HG02981 (cell line): ENCODE results near the gene C1QTNF7.

Experiments used
- ATAC-seq: cut with Tn5 transposase; IDR thresholded peaks from one replicate; pipeline ENCODE4 v1.9.1; 2021; ENCODE audit warnings: mild to moderate bottlenecking, moderate library complexity; ENCODE audit not compliant: unreplicated experiment

The C1QTNF7 gene

GRCh38 chr4:15413623-15414019 lies 14.2 kb upstream of the C1QTNF7 start:
- ATAC-seq = no peak

- no peak for ATAC-seq
Measured at GRCh38 chr4:15414551-15415091, 13.2 kb upstream of the C1QTNF7 start.

- no peak for ATAC-seq
Measured at GRCh38 chr4:15416357-15417232, 11.2 kb upstream of the C1QTNF7 start.

- ATAC-seq = no peak
Measured at GRCh38 chr4:15417233-15417660, 10.6 kb upstream of the C1QTNF7 start.

- ATAC-seq = no peak
Measured at GRCh38 chr4:15418956-15419355, 8.9 kb upstream of the C1QTNF7 start.

- ATAC-seq = no peak
Measured at GRCh38 chr4:15420642-15421041, 7.2 kb upstream of the C1QTNF7 start.

- ATAC-seq = no peak
Measured at GRCh38 chr4:15423285-15423711, 4.5 kb upstream of the C1QTNF7 start.

- ATAC-seq = no peak
Measured at GRCh38 chr4:15425520-15425919, 2.3 kb upstream of the C1QTNF7 start.

GRCh38 chr4:15427161-15427560 lies 672 bp upstream of the C1QTNF7 start:
- ATAC-seq = no peak

GRCh38 chr4:15428611-15429010 lies 778 bp downstream of the C1QTNF7 start:
- ATAC-seq = no peak

GRCh38 chr4:15434091-15434490 lies 6.3 kb downstream of the C1QTNF7 start:
- ATAC-seq = no peak

GRCh38 chr4:15434676-15435075 lies 6.8 kb downstream of the C1QTNF7 start:
- no peak for ATAC-seq

GRCh38 chr4:15436513-15436912 lies 8.7 kb downstream of the C1QTNF7 start:
- no peak for ATAC-seq

- no peak for ATAC-seq
Measured at GRCh38 chr4:15438939-15439524, 11.2 kb downstream of the C1QTNF7 start.

GRCh38 chr4:15443371-15444160 lies 15.7 kb downstream of the C1QTNF7 start:
- no peak for ATAC-seq

- no peak for ATAC-seq
Measured at GRCh38 chr4:15444276-15444675, 16.4 kb downstream of the C1QTNF7 start.

GRCh38 chr4:15444879-15445547 lies 17.2 kb downstream of the C1QTNF7 start:
- no peak for ATAC-seq

GRCh38 chr4:15451181-15451865 lies 23.5 kb downstream of the C1QTNF7 start:
- ATAC-seq = no peak

- ATAC-seq = no peak
Measured at GRCh38 chr4:15451866-15452765, 24.3 kb downstream of the C1QTNF7 start.
